22Rv1 (cell line): ENCODE data around the gene SF3B6.

ENCODE experiments used
- CTCF ChIP-seq: fragments of 450-650 bp; IDR thresholded peaks from 2 replicates; pipeline ENCODE4 v1.5.1; 2017; ENCODE audit warnings: mild to moderate bottlenecking
- ZFX ChIP-seq: fragments of 450-650 bp; IDR thresholded peaks from 2 replicates; pipeline ENCODE4 v1.6.1; 2017; ENCODE audit warnings: antibody characterized with exemption, borderline replicate concordance

- TF ChIP-seq CTCF = no peak
- no peak for TF ChIP-seq ZFX
These were observed 6.9 kb upstream of the SF3B6 start for GRCh38 chr2:24082787-24083566.
